Astrocyte (in vitro differentiated cells and primary cell): Measurements from ENCODE around the gene HTRA1.

Experiments
- EZH2 ChIP-seq: IDR thresholded peaks from 2 replicates; pipeline ENCODE4 v1.6.1; 2012; ENCODE audit warnings: mild to moderate bottlenecking, low read length, inconsistent platforms; ENCODE audit not compliant: insufficient read depth
- TF ChIP-seq, protein P1 (sequence below): IDR thresholded peaks from 2 replicates; pipeline ENCODE4 v1.5.1; 2011; ENCODE audit warnings: low read depth, mild to moderate bottlenecking, inconsistent platforms, low read length, moderate library complexity; ENCODE audit not compliant: insufficient read depth

- TF ChIP-seq, protein P1, sequence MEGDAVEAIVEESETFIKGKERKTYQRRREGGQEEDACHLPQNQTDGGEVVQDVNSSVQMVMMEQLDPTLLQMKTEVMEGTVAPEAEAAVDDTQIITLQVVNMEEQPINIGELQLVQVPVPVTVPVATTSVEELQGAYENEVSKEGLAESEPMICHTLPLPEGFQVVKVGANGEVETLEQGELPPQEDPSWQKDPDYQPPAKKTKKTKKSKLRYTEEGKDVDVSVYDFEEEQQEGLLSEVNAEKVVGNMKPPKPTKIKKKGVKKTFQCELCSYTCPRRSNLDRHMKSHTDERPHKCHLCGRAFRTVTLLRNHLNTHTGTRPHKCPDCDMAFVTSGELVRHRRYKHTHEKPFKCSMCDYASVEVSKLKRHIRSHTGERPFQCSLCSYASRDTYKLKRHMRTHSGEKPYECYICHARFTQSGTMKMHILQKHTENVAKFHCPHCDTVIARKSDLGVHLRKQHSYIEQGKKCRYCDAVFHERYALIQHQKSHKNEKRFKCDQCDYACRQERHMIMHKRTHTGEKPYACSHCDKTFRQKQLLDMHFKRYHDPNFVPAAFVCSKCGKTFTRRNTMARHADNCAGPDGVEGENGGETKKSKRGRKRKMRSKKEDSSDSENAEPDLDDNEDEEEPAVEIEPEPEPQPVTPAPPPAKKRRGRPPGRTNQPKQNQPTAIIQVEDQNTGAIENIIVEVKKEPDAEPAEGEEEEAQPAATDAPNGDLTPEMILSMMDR, result no peak
- no peak for TF ChIP-seq EZH2
Observed at GRCh38 chr10:122507616-122508015, 46.3 kb downstream of the HTRA1 start.
